HEK293T (cell line): ENCODE data around the gene GALK1.

Experiments
- ARNT ChIP-seq: fragments of 450-650 bp; IDR thresholded peaks from 2 replicates; pipeline ENCODE4 v1.6.1; 2017; ENCODE audit warnings: mild to moderate bottlenecking
- ELF4 ChIP-seq: fragments of 450-650 bp; IDR thresholded peaks from 2 replicates; pipeline ENCODE4 v1.6.1; 2017; ENCODE audit warnings: antibody characterized with exemption
- FOXK2 ChIP-seq: fragments of 450-650 bp; IDR thresholded peaks from 2 replicates; pipeline ENCODE4 v1.6.1; 2016; ENCODE audit warnings: mild to moderate bottlenecking
- FOXM1 ChIP-seq: fragments of 450-650 bp; IDR thresholded peaks from 2 replicates; pipeline ENCODE4 v1.6.1; 2017; ENCODE audit warnings: mild to moderate bottlenecking, borderline replicate concordance
- HDGF ChIP-seq: fragments of 450-650 bp; IDR thresholded peaks from 2 replicates; pipeline ENCODE4 v1.6.1; 2017; ENCODE audit warnings: antibody characterized with exemption, borderline replicate concordance
- NFRKB ChIP-seq: fragments of 450-650 bp; IDR thresholded peaks from 2 replicates; pipeline ENCODE4 v1.6.1; 2016; ENCODE audit warnings: mild to moderate bottlenecking, moderate library complexity
- SP1 ChIP-seq: fragments of 450-650 bp; IDR thresholded peaks from 2 replicates; pipeline ENCODE4 v1.6.1; 2017
- TARDBP ChIP-seq: fragments of 450-650 bp; IDR thresholded peaks from 2 replicates; pipeline ENCODE4 v1.6.1; 2016
- ZNF384 ChIP-seq: fragments of 450-650 bp; IDR thresholded peaks from 2 replicates; pipeline ENCODE4 v1.6.1; 2016

DNA sequence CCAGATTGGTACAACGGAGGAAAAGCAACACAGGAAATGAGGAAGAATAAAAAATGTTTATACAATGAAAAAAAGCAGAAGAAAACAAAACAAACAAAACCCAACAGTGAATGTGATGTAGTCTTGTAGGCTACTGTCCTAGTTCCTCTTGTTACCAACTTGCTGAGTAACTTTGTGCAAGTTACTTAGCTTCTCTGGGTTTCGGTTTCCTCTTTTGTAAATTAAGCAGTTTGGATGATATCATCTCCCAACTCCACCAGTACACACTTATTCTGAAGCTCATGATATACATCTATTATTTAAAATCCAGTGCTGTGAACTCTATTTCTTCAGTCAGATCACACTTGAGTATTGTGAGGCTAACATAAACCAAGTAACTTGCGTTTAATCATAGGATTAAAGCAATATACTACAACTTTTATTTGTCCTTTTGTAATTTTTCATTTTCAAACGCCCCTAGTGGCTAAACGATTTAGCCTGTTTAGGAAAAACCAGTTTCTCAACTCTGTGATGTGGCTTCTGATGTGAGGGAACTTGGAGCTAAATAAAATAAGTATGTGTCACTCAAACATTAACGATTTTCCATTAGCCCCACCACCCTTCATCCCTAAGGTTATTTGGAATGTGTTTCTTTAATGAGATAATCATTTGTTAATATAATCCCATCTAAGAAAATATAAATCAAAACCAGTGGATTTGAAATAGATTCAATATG, 18.2 kb upstream of the GALK1 start:
- TF ChIP-seq SP1 = no peak
- no peak for TF ChIP-seq TARDBP
- no peak for TF ChIP-seq FOXM1
- no peak for TF ChIP-seq ZNF384
- no peak for TF ChIP-seq ARNT
- no peak for TF ChIP-seq ELF4
- TF ChIP-seq HDGF = no peak
- no peak for TF ChIP-seq NFRKB
- TF ChIP-seq FOXK2 = no peak
